Uterus (tissue), 2 donors: Measurements from ENCODE around the gene GZMA.

Source experiments
- CTCF ChIP-seq, 4 experiments: fragments of 200-600 bp in 2 of 4; fragments of 450-650 bp in 2 of 4; sonication (generic) in 2 of 4; IDR thresholded peaks; one replicate each; pipeline ENCODE4 v1.5.1; 2016 to 2019; ENCODE audit warnings: antibody characterized with exemption in 4 of 4, mild to moderate bottlenecking in 2 of 4, moderate library complexity in 1 of 4
- POLR2A ChIP-seq, 2 donors: fragments of 450-650 bp; IDR thresholded peaks; one replicate each; pipeline ENCODE4 v1.6.1; 2016; ENCODE audit warnings: antibody characterized with exemption in 2 of 2, mild to moderate bottlenecking in 1 of 2, moderate library complexity in 1 of 2

- no peak for TF ChIP-seq POLR2A (IDR thresholded peaks at IDR 0.05)
- no peak for TF ChIP-seq CTCF (IDR thresholded peaks at IDR 0.05)
Observed at GRCh38 chr5:55073211-55073610, 29.2 kb upstream of the GZMA start.
